GM19397 (cell line): ENCODE results near the gene LOXL4.

Experiments
- ATAC-seq: cut with Tn5 transposase; IDR thresholded peaks from one replicate; pipeline ENCODE4 v1.9.1; 2021; ENCODE audit warnings: mild to moderate bottlenecking, moderate library complexity; ENCODE audit not compliant: unreplicated experiment

The LOXL4 gene

DNA sequence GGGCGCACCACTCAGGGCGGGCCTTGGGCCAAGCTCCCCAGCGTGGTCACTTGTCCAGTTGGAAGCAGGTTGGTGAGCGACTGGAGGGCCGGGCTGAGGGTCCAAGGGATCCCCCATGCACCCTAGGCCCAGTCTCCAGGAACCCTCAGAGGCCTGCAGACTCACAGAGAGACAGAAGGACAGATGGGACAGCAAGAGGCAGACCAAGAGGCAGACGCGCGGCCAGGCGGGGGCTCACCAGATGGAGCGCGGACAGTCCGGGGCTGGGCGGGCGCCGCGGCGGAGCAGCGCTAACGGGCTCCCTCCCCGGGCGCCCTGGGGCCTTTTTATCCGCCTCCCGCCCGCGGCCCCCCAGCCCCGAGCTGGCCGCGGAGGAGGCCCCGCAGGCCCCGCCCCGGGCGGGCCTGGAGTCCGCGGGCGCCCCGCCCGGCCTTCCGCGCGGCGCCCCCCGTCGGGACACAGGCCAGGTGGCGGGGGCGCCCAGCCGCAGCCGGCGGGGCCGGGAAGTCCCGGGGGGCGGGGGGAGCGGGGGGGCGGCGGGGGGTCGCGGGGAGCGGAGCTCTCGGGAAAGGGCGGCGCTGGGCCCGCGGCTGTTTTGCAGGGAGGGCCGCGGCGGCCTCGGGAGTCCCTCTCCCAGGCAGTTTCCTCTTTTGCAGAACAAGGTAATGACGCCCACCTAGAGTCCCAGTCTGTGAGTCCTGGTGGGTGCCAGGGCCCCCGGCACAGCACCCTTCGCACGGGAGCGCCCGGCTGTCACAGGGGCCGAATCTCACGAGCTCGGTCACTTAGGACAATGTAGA lies at the start of gene LOXL4:
Gene LOXL4, minus strand, starts transcription at position 301 of the 800 bp plus-strand sequence. CDS start 5,175 bp downstream, outside the sequence.
- ATAC-seq, result no peak

DNA sequence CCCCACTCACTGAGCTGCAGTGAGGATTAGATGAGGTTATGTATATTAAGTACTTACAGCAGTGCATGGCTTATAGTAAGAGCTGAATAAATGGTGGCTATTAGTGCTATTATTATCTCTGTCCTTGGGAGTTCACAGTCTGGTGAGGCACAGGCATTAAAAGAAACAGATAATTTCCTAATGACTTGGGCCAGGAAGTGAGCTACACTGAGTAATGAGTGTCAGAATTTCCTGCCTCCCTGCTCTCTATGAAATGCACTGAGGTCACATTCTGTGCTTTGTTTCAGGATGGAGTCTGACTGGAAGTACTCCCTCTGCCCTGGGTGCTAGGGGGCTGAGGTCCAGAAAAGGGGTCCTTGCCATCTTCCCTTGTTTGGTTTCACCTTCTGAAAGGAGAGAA lies 48.7 kb upstream of the LOXL4 start:
- no peak for ATAC-seq

DNA sequence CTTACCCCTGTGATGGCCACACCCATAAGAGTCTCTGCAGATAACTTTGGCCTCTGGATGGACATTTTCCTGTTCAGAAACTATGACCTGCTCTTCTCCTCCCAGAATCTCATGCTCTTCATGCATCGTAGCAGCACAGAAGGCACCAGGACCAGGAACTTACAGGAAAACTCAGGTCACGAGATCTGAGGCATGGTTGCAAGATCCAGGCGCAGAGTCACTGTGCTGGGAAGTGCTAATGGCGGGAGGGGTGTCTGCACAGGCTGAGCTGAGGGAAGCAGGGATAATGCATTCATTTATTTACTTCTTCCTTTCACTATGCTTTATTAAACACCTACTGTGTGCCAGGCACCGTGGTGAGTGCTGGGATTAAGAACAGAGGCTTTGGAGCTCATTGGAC lies 48.2 kb upstream of the LOXL4 start:
- ATAC-seq, result no peak

DNA sequence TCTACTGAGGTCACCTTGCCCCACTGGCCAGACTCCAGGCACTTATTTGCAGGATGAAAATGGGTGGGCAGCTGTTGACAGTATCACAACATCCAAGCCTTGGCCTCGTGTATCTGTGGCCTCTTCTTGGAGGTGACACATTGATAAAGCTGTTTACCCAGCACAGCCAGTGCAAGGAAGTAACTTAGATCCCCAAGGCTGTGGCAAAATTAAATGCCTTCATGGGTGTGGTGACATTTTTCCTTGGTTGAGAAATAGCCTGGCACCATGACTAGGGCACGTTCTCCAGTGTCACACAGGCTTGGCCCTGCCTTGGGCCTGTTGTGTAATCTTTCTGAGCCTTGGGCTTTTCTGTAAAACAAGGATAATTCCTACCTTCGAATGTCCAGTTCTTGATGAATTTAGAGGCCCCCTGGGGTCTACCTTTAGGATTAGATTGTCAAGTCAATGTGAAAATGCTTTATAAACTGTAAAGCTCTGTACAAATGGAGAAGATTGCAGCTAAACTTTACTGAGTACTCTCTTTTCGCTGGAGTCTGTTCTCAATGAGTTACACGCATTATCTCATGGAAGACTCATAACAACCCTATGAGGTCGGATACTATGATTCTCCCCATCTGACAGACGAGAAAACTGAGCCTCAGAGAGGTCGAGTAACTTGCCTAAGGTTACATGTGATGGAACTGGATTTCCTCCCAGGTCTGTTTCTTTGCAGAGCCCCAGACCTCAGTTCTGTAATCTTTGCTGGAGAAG lies 46.7 kb upstream of the LOXL4 start:
- no peak for ATAC-seq

GRCh38 chr10:98313598-98313997 lies 45.6 kb upstream of the LOXL4 start:
- ATAC-seq, result no peak

GRCh38 chr10:98312822-98313221 lies 44.8 kb upstream of the LOXL4 start:
- no peak for ATAC-seq

DNA sequence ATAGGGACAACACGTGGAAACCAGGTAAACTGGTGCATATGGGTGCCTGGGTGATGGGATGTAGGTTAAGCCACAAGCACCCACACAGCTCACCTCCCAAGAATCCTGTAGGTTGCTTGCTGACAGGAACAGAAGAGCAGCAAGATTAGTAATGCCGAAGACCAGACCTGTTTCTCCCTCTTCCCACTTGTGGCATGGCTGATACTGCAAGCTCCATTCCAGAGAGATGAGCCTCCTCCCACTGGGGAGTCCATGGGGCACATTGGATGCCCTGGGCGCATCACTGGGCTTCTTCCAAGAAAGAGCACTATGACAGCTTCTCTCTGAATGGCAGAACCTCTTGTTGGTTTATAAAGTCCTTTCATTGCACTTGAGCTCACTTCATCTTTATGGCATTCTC lies 44.4 kb upstream of the LOXL4 start:
- ATAC-seq, result no peak

- no peak for ATAC-seq
Observed at GRCh38 chr10:98310701-98311100, 42.7 kb upstream of the LOXL4 start.

DNA sequence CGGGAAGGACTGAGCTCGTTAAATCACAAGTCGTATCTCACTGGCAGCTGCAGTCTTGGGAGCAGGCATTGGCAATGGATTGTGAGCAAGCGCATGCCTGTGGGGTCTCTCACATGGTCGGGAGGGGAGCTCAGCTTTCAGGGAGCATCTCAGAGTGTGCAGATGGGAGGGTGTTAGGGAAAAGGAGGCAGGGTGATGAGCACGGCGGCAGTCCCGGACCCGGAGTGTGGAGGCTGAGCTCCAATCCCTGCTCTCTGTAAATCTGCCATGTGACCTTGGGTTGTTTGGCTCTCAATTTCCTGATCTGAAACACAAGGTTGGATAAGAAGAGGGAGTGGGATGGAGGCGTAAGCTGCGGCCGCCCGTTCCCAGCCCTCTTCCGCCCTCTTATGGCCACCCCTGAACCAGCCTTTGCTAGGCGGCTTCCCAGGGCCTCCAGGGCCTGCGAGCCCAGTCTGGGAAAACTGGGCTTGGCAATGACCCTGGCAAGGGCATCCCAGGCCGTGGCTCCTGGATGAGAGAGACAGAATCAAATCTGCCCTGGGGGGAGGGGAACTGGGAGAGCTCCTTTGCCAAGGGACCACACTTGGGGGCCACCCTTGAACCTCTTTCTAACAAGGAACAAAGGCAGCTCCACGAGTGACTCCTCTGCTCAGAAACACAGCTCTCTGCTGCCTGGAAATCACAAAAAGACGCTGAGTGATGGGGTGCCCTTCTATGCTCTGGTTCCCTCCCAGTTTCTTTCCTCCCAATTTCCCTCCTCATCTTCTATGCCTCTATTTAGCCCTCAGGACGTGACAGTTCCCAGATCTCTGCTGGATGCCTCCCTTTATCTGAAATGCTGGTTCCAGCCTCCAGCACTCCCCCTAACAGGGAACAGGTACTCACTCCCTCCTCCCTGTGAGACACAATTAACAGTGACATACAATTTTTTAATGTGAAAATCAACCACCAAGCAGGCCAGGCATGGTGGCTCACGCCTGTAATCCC lies 41.7 kb upstream of the LOXL4 start:
- ATAC-seq, result no peak

- ATAC-seq, result no peak
Observed at GRCh38 chr10:98308669-98309365, 40.8 kb upstream of the LOXL4 start.

- no peak for ATAC-seq
Observed at GRCh38 chr10:98307916-98308541, 40.0 kb upstream of the LOXL4 start.

DNA sequence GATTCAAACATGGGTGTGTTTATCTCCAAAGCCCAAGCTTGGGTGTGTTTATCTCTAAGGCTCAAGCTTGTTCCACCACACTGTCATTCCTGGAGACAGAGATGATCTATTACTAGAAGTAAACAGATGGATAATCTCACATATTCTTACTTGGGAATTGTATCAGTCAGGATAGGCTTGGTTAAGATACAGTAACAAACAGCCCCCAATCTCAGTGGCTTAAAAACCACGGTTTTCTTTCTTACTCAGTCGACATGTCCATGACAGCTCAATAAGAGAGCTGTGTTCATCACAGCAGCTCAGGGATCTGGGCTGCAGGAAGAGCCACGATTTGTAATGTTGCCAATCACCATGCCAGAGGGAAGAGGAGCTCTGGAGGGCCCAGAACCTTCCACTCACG lies 38.5 kb upstream of the LOXL4 start:
- ATAC-seq, result no peak

DNA sequence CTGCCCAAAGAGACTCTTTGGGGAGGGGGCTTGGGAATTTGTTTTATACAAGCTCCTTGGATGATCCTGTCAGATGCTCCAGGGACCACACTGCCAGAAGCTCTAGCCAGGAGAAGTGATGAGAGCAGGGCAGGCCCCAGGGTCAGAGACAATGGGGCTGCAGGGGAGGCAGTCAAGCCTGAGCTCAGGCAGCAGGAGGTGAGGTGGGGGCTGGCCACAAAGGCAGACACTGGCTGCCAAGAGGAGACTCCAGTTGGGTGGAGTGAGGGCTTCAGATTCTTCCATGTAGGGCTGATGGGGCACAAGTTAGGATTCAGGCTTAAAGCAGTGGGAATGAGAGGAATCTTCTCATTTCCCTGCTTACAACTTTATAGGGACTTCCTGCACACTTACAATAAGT lies 35.6 kb upstream of the LOXL4 start:
- no peak for ATAC-seq

- ATAC-seq, result no peak
Observed at GRCh38 chr10:98302741-98303365, 34.9 kb upstream of the LOXL4 start.

DNA sequence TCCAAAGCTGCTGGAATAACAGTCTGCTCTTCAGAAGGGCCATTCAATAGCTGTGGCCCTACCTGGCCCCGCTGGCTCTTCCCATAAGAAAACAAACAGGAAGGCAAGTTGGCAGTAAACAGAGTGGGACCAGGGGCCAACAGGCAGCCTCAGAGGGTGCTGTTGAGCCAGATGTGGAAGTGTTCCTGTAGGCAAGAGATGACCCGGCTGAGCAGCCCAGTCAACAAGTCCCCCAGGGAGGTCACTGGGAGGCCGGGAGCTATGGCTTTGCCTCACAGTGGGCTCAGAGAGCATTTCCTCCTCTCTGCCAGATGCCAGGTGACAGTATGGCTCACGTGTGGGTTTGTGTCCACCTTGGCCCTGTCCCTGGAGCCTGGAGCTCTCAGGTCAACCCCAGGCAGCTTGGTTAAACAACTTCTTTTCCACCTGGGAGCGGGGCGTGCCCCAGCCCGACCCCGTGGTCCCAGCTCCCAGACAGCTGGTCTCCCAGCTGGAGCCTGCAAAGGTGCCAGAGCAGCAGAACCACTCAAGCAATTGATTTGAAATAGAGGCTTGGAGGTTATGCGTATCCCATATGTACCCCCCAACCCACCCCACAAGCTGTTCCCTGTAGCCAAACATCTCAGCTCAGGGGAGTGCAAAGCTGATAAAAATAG lies 33.8 kb upstream of the LOXL4 start:
- ATAC-seq, result no peak

DNA sequence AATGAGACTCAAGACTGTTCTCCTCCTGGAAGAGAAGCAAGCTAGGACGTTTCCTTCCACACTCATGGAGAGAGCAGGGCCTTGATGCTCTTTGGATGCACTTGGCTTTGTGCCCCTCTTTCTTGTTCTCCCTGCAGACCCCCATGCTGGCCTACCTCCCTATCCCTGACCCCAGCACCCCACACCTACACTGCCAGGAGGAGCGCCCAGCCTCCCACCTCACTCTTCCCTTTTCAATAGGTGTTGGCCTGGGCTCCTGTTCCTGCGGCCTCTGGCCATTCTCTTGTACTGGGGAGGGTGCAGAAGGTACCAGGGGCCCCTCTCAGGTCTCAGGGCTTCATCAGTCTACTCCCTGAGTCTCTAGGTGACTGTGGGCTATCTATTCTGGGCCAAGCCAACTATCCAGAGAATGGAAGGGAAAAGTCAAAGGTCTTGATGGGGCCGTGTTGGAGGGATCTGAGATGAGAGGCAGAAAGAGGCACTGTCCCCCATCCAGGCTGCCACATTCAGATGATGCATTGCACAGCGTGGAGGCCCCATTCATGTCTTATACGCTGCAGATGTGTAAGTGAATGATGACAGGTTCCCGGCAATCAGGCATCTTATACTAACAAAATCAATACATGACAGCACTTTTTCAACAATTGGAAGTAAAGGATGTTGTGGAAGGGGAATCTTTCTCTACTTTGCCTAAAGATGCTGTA lies 32.7 kb upstream of the LOXL4 start:
- no peak for ATAC-seq

GRCh38 chr10:98299341-98299740 lies 31.3 kb upstream of the LOXL4 start:
- no peak for ATAC-seq

GRCh38 chr10:98296524-98296923 lies 28.5 kb upstream of the LOXL4 start:
- ATAC-seq, result no peak
